GM12878 (cell line): ENCODE results near the gene PKP2. TPM values are rescaled to one million over a fixed set of nuclear protein-coding genes. Genes with fewer than 3 reads are reported as not detected.
A peak's percentile ranks its signal among the peaks of the same experiment; 100 is the strongest.

Experiments used
- ATAC-seq: fragments of 200-7000 bp; cut with Tn5 transposase; 3 replicates; pipeline ENCODE4 v1.9.1; 2020; ENCODE audit warnings: mild to moderate bottlenecking, moderate library complexity
- BruUV-seq: library from RNA; stranded (reverse); fragments of 400-500 nt; replicated peaks from 2 replicates; lab custom pipeline; 2021; lab: Mats Ljungman, UMichigan
- CTCF ChIA-PET: fragments of 300-600 bp; sonication (Branson Sonifier 250); formaldehyde crosslinking; extraction: SDS; loops from one replicate; lab custom pipeline; 2021; ENCODE audit warnings: inconsistent platforms; lab: Yijun Ruan, JAX
- POLR2A ChIA-PET: fragments of 350-600 bp; formaldehyde crosslinking; extraction: SDS; loops from one replicate; lab custom pipeline; 2021; ENCODE audit warnings: inconsistent platforms; lab: Charles Lee
- RAD21 ChIA-PET: fragments of 300-600 bp; sonication (Branson Sonifier 250); formaldehyde crosslinking; loops from one replicate; lab custom pipeline; 2023; ENCODE audit warnings: antibody characterized with exemption; ENCODE audit not compliant: unreplicated experiment; lab: Charles Lee
- SMC1A ChIA-PET: fragments of 300-600 bp; sonication (Branson Sonifier 250); formaldehyde crosslinking; loops from one replicate; lab custom pipeline; 2023; ENCODE audit not compliant: unreplicated experiment, uncharacterized antibody; lab: Charles Lee
- DNase-seq: peaks from one replicate; pipeline ENCODE4 v3.0.0-alpha.2; 2011; ENCODE audit warnings: low read depth, low spot score
- FAIRE-seq: peaks from 3 replicates; lab custom pipeline; 2011; peaks lifted over from hg19 to GRCh38; lab: Jason Lieb, UNC
- H2AFZ ChIP-seq: 2 replicates; pipeline ENCODE4 v1.6.0; 2011; ENCODE audit warnings: low read depth, low read length, control low read depth; ENCODE audit not compliant: control insufficient read depth
- H3K27ac ChIP-seq: 2 replicates; pipeline ENCODE4 v1.5.1; 2011; ENCODE audit warnings: control low read depth; ENCODE audit not compliant: control insufficient read depth, insufficient read depth
- H3K27me3 ChIP-seq, 2 experiments: replicated peaks in 1 of 2; 2 replicates each; pipeline versions ENCODE4 v1.6.0 to v1.6.1; 2011; ENCODE audit warnings: low read length in 1 of 2; ENCODE audit not compliant: control insufficient read depth in 2 of 2, insufficient read depth in 2 of 2
- H3K36me3 ChIP-seq, 2 experiments: 2 replicates each; pipeline ENCODE4 v1.5.1; 2011; ENCODE audit warnings: low read length in 1 of 2; ENCODE audit not compliant: control insufficient read depth in 2 of 2, insufficient read depth in 2 of 2
- H3K4me1 ChIP-seq: 2 replicates; pipeline ENCODE4 v1.6.1; 2011; ENCODE audit warnings: mild to moderate bottlenecking, low read length, moderate library complexity, mixed read lengths; ENCODE audit not compliant: control insufficient read depth, insufficient read depth
- H3K4me2 ChIP-seq: 2 replicates; pipeline ENCODE4 v1.6.0; 2011; ENCODE audit warnings: control low read depth; ENCODE audit not compliant: control insufficient read depth, insufficient read depth
- H3K4me3 ChIP-seq: fragments of 200-600 bp; sonication (generic); 2 replicates; pipeline ENCODE4 v1.5.1; 2016
- H3K79me2 ChIP-seq: 2 replicates; pipeline ENCODE4 v1.6.0; 2011; ENCODE audit warnings: low read length; ENCODE audit not compliant: control insufficient read depth, insufficient read depth
- H3K9ac ChIP-seq: 2 replicates; pipeline ENCODE4 v1.8.0; 2011; ENCODE audit warnings: low read length, control low read depth, mixed read lengths; ENCODE audit not compliant: control insufficient read depth, insufficient read depth
- H3K9me3 ChIP-seq: replicated peaks from 3 replicates; pipeline ENCODE4 v1.5.1; 2011; ENCODE audit warnings: mild to moderate bottlenecking, low read length; ENCODE audit not compliant: control insufficient read depth, insufficient read depth
- H4K20me1 ChIP-seq: 2 replicates; pipeline ENCODE4 v1.6.0; 2011; ENCODE audit not compliant: control insufficient read depth, insufficient read depth
- BCLAF1 ChIP-seq: fragments of 450-650 bp; IDR thresholded peaks from 2 replicates; pipeline ENCODE4 v1.6.1; 2017; ENCODE audit warnings: antibody characterized with exemption, mild to moderate bottlenecking, moderate library complexity
- CEBPB ChIP-seq, 2 experiments: fragments of 150-350 bp in 1 of 2; IDR thresholded peaks; 2 replicates each; pipeline ENCODE4 v1.6.1; 2012 to 2014; ENCODE audit warnings: low read depth in 2 of 2, low read length in 2 of 2, borderline replicate concordance in 1 of 2, inconsistent platforms in 1 of 2
- FOXM1 ChIP-seq: IDR thresholded peaks from 2 replicates; pipeline ENCODE4 v1.6.1; 2012; ENCODE audit warnings: low read depth, mild to moderate bottlenecking, inconsistent platforms, low read length, moderate library complexity
- GABPA ChIP-seq: IDR thresholded peaks from 2 replicates; pipeline ENCODE4 v1.6.1; 2014; ENCODE audit warnings: antibody characterized with exemption, low read depth, mild to moderate bottlenecking, inconsistent platforms
- HCFC1 ChIP-seq: fragments of 150-350 bp; IDR thresholded peaks from 2 replicates; pipeline ENCODE4 v1.6.1; 2014; ENCODE audit warnings: low read length
- HDAC2 ChIP-seq: fragments of 200-600 bp; sonication (generic); IDR thresholded peaks from 2 replicates; pipeline ENCODE4 v1.6.1; 2017
- MEF2A ChIP-seq: IDR thresholded peaks from 2 replicates; pipeline ENCODE4 v1.6.1; 2011; ENCODE audit warnings: low read depth, mild to moderate bottlenecking, low read length, moderate library complexity; ENCODE audit not compliant: insufficient read depth
- NFYA ChIP-seq: IDR thresholded peaks from 2 replicates; pipeline ENCODE4 v1.6.1; 2011; ENCODE audit warnings: low read depth, mild to moderate bottlenecking, low read length, improper control_type of control experiment, borderline replicate concordance
- POLR2A ChIP-seq: IDR thresholded peaks from 2 replicates; pipeline ENCODE4 v1.6.1; 2011; ENCODE audit warnings: low read depth, mild to moderate bottlenecking, low read length
- SP1 ChIP-seq: IDR thresholded peaks from one replicate; pipeline ENCODE4 v1.6.1; 2011; ENCODE audit warnings: low read depth, low read length
- SPI1 ChIP-seq: IDR thresholded peaks from 2 replicates; pipeline ENCODE4 v1.6.1; 2011; ENCODE audit warnings: low read depth, mild to moderate bottlenecking, low read length, moderate library complexity, borderline replicate concordance; ENCODE audit not compliant: insufficient read depth
- TAF1 ChIP-seq: IDR thresholded peaks from 2 replicates; pipeline ENCODE4 v1.6.1; 2011; ENCODE audit warnings: mild to moderate bottlenecking, low read depth, low read length, borderline replicate concordance
- ZNF622 ChIP-seq: fragments of 450-650 bp; IDR thresholded peaks from 2 replicates; pipeline ENCODE4 v1.6.1; 2017; ENCODE audit warnings: mild to moderate bottlenecking, inconsistent platforms
- whole genome bisulfite sequencing: methylation state at CpG from one replicate; pipeline ENCODE4 v1.1.6; 2016; ENCODE audit warnings: low lambda C conversion rate; ENCODE audit not compliant: insufficient replicate concordance, insufficient coverage; ENCODE audit errors: missing lambda C conversion rate; 5-methylcytosine and 5-hydroxymethylcytosine counted together
- in situ Hi-C: fragments of 300-500 bp; cut with MboI; formaldehyde crosslinking; loops from 9 replicates; pipeline ENCODE4 v1.14.3; 2018; ENCODE audit warnings: mixed read lengths
- intact Hi-C: fragments of 100-400 bp; cut with micrococcal nuclease; formaldehyde crosslinking; loops from one replicate; pipeline ENCODE4 v1.14.2; 2022; ENCODE audit not compliant: unreplicated experiment
- polyA plus RNA-seq, 11 experiments: library from polyadenylated mRNA; depleted of rRNA in 4 of 11; unstranded in 6 of 11; stranded (reverse) in 5 of 11; fragments of >200 nt; fragmentation: Nextera tagmentation in 4 of 11; fragmentation: Illumina TruSeq in 1 of 11; extraction: Ambion mirVana in 4 of 11; extraction: Trizol in 1 of 11; gene quantifications; 1 replicate in 1 of 11; 2 replicates in 10 of 11; pipeline versions ENCODE4 v1.2.1 to v1.2.3, GENCODE V29; 2011 to 2016; ENCODE audit warnings: inconsistent platforms in 2 of 11, missing spikeins in 2 of 11, low read depth in 1 of 11
- total RNA-seq, 4 experiments: library from RNA; depleted of rRNA in 3 of 4; stranded (reverse); fragments of >200 nt in 3 of 4; fragmentation: Illumina TruSeq in 1 of 4; extraction: Trizol in 1 of 4; gene quantifications; 2 replicates each; pipeline versions ENCODE4 v1.2.1 to v1.2.3, GENCODE V29; 2013 to 2021
- TF ChIP-seq, protein P1 (sequence below): fragments of 450-650 bp; IDR thresholded peaks from 2 replicates; pipeline ENCODE4 v1.6.1; 2018; ENCODE audit warnings: mild to moderate bottlenecking, low read depth, moderate library complexity; ENCODE audit not compliant: partially characterized antibody

The PKP2 gene
- total and polyA plus RNA-seq, 10 of the 15 experiments (the other 5 are each of a cell fraction or from before 2014, with no cell fraction given) = 0.02 to 4.1 (median 0.07) TPM; not detected in 4

DNA sequence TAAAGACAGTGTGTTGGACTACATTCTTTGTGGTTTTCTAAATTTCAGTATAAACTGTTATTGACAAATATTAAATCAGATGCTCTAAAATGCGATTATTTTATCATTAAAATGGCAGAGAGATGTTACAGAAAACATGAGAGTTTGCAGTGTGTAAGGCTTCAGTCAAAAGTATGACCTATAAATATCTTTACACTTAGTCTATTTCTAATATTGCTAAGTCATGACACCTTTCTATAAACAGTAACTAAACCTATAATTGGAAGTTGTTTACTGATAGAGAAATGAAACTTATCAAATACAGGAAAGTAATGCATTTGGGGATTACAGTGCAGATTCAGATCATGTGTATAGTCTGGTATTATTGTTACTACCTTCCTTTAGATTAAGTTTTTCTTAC is 72.0 kb downstream of the PKP2 start:
- WGBS = 44% methylated on average over 1 of the region's 1 CpG
- no peak overlapping the region for H3K4me2 ChIP-seq
- TF ChIP-seq TAF1 (no peak), MEF2A (0 out of 2 replicates have a peak, but pooled peaks have one; percentile 48)
- TF ChIP-seq, all 136 proteins: peak for 1
- in situ Hi-C loops = no loop called here
- no peak overlapping the region for H3K27ac ChIP-seq
- no peaks in the 10 kb centered on the region for H3K36me3 ChIP-seq
- no peaks in the 10 kb centered on the region for H3K4me1 ChIP-seq
- H3K9me3 ChIP-seq = no peaks in the 10 kb centered on the region
- no peak for DNase-seq
- CTCF ChIA-PET = no interaction called here
- no peaks in the 10 kb centered on the region for H4K20me1 ChIP-seq
- POLR2A ChIA-PET = no interaction called here
- ATAC-seq = no peak
- SMC1A ChIA-PET = no interaction called here
- intact Hi-C loops = no loop called here
- RAD21 ChIA-PET = no interaction called here
- H3K27me3 ChIP-seq = no peaks in the 10 kb centered on the region
- FAIRE-seq = no peak
- no peak overlapping the region for H3K4me3 ChIP-seq
- H2AFZ ChIP-seq = no peak overlapping the region
- no TSS peak for BruUV-seq
- H3K9ac ChIP-seq = no peak overlapping the region
- H3K79me2 ChIP-seq = no peaks in the 10 kb centered on the region

DNA sequence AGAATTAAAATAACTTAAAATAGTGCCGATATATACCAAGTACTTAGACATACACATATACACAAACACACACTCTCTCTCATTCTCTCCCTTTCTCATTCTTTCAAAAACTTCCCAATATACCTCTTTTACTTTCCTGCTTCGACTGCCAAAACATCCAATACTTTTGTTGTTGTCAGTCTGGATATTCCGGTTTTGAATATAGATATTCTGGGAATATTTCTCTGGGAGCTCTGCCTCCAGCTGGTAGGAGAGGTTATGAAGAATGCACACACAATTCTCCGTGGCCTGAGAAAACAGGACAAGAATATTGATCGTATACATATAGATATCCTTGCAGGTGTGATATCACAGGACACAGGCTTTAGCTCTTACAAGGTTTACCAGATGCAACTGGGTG is 74.2 kb downstream of the PKP2 start:
- Histone ChIP-seq H3K36me3 (no peaks in the 10 kb centered on the region), H3K9ac (no peak overlapping the region), H3K4me2 (no peak overlapping the region), H3K4me3 (no peak overlapping the region), H3K79me2 (no peaks in the 10 kb centered on the region), H3K9me3 (no peaks in the 10 kb centered on the region), H3K27ac (no peak overlapping the region), H3K27me3 (no peaks in the 10 kb centered on the region), H3K4me1 (no peaks in the 10 kb centered on the region), H4K20me1 (no peaks in the 10 kb centered on the region), H2AFZ (no peak overlapping the region)
- DNase-seq (no peak), FAIRE-seq (no peak), ATAC-seq (no peak)
- ChIA-PET CTCF (no interaction called here), POLR2A (no interaction called here), RAD21 (interaction anchor here (1.8 kb wide), 1 partner anchor 67 kb away, joined by 5 read pairs; the partner anchor contains the start of gene YARS2), SMC1A (no interaction called here)
- 45% methylated on average over 5 of the region's 5 CpGs for WGBS
- in situ Hi-C loops (no loop called here), intact Hi-C loops (no loop called here)
- no TSS peak for BruUV-seq
- no peak for TF ChIP-seq BCLAF1
- no peak for TF ChIP-seq SPI1
- TF ChIP-seq, protein P1, sequence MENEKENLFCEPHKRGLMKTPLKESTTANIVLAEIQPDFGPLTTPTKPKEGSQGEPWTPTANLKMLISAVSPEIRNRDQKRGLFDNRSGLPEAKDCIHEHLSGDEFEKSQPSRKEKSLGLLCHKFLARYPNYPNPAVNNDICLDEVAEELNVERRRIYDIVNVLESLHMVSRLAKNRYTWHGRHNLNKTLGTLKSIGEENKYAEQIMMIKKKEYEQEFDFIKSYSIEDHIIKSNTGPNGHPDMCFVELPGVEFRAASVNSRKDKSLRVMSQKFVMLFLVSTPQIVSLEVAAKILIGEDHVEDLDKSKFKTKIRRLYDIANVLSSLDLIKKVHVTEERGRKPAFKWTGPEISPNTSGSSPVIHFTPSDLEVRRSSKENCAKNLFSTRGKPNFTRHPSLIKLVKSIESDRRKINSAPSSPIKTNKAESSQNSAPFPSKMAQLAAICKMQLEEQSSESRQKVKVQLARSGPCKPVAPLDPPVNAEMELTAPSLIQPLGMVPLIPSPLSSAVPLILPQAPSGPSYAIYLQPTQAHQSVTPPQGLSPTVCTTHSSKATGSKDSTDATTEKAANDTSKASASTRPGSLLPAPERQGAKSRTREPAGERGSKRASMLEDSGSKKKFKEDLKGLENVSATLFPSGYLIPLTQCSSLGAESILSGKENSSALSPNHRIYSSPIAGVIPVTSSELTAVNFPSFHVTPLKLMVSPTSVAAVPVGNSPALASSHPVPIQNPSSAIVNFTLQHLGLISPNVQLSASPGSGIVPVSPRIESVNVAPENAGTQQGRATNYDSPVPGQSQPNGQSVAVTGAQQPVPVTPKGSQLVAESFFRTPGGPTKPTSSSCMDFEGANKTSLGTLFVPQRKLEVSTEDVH = no peak
- TF ChIP-seq HCFC1 = no peak
- TF ChIP-seq HDAC2 = no peak
- no peak for TF ChIP-seq NFYA
- TF ChIP-seq ZNF622 = no peak
- no peak for TF ChIP-seq FOXM1
- TF ChIP-seq GABPA = no peak
- TF ChIP-seq SP1 = no peak
- no peak for TF ChIP-seq POLR2A
- TF ChIP-seq CEBPB (IDR thresholded peaks at IDR 0.05; ENCODE audit: borderline replicate concordance in 1 of 2, low read depth in 2 of 2, low read length in 2 of 2) = no peak
